Measurements from ENCODE around the gene ADCY7.

The ADCY7 gene

GRCh38 chr16:50351116-50351515 lies 84.8 kb downstream of the ADCY7 start:
- DNase-seq = no peak

DNA sequence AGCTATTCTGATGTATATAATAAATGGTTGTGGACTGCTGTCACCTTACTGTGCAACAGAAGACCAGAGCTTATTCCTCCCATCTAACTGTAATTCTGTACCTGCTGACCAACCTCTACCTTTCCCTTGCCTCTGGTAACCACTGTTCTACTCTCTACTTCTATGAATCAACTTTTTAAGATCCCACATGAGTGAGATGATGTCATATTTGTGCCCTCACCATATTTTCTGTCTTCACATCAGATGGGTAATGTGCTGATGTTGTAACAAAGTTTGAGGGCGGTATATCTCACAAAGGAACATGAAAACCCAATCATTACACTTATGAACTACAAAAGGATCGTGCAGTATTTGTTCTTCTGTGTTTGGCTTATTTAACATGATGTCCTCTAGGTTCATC lies 85.6 kb downstream of the ADCY7 start:
- no peak for DNase-seq

DNA sequence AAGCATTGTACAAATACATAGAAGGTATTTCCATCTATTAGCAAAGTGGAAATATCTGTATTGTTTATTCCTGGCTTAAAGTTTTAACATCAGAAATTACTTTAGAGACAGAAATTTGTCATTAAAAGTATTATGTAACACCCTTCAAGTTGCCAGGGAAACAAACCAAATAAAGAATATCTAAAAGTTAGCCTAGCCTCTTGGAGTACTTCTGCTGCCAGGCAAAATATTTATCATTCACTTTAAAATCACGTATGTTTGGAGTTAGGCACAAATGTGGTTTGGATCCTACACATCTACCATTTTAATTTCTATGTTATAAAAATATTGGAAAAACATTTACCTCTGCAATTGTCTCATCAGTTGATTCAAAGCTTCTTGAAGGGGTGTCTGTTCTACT lies 87.7 kb downstream of the ADCY7 start:
- DNase-seq = no peak

DNA sequence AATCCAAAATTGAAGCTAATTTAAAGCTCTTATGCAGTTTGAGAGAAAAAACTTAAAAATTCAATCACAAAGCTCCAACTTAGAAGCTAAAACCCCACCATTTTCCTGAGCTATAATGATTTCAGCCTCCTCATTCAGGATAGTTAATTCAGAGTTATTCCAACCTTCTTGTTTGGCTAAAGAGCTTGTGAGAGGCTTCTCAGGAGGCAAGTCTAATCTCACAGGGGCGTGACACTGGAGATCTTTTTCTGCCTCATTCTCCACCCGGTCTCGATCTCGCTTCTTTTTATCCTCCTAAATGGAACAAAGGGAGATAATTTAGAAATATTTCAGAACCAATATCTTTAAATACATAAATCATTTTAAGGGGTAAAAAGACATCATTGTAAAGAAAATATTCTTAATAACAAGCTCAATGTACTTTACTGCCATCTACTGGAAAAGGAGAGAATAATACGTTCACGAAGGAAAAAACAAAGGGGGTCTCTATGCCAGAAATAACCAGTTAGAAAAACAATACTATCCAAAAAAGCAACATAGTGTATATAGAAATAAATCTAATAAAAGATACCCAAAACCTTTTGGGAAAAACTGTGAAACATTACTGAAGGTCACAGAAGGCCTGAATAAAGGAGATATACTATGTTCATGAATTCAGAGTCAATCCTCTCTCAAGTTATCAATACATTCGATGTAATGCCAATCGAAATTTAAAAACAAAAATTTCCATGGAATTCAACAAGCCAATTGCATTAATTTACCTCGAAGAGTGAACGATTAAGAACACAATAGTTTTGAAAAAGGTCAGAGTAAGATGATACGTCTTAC lies 88.5 kb downstream of the ADCY7 start:
- DNase-seq = no peak

- DNase-seq = no peak
These were observed 93.3 kb downstream of the ADCY7 start for GRCh38 chr16:50359626-50360025.

DNA sequence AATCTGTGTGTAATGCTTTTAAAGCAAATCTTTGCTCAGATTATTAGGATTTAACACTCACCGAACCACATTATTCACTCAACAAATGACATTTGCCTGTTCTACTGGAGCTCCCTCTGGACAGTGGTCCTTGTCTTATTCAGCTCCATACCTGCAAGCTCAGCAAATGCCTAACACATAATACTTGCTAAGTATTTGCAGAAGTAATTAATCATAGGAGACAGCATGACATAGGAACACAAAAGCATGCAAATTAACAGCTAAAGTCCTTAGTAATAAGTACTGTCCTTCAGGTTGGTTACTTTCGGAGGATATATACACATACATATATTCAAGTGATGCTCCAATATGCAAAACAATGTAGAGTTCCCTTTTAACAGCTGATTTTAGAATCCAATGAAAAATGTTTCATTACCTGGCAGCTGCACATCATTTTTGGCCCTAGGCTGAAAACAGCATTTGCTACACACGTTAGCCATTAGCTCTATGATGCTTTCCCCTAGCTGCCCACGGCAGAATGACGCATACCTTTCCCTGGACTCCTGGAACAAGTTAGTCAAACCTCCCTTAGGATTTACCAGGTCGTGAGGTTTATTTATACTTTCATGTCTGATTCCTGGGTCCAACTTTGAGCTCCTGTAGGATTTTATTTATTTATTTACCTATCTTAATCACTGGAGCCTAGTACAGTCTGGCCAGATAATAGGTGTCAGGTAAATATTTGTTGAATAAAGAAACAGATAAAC lies 93.9 kb downstream of the ADCY7 start:
- no peak for DNase-seq

- no peak for DNase-seq
These were observed 94.4 kb downstream of the ADCY7 start for GRCh38 chr16:50360779-50361178.

GRCh38 chr16:50363656-50364055 lies 97.3 kb downstream of the ADCY7 start:
- DNase-seq = no peak

DNA sequence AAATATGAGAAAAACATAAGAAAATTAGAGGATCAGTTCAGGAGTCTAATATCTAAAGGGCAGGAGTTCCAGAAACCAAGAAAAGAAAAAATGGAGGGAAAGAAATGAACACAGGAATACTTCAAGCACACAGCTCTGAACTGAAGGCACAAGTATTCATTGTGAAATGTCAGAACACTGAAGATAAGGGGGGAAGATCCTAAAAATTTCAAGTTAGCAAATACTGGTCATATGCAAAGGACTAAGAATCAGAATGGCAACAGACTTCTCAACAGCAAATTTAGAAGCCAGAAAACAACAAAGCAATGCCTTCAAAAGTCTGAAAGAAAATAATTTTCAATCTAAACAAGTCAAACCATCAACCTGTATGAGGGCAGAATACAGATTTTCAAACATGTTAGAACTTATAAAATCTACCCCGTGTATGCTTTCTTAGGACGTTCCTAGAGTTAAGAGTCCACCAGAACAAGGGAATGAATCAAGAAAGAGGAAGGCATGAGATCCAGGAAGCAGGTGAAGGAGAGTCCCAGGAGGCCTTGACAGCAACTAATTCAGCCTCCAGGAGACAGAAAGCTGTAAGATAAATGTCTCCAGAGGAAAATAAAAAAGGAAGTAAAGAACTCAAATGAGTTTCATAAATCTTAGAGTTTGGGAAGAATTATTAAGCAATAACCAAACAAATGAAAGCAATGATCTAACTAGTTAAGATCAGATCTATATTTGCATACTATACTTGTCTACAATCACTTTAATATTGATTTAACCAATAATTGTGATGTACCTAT lies 99.6 kb downstream of the ADCY7 start:
- no peak for DNase-seq

All from GDM1 (cell line).